Psoas muscle (tissue), 8 donors: ENCODE data around the gene KRT71. TPM values are rescaled to one million over a fixed set of nuclear protein-coding genes. Genes with fewer than 3 reads are reported as not detected.

Experiments
- ATAC-seq, 4 donors: fragments of 200-7000 bp; cut with Tn5 transposase; one replicate each; pipeline ENCODE4 v1.9.1; 2020; ENCODE audit warnings: moderate library complexity in 3 of 4, mild to moderate bottlenecking in 2 of 4
- DNase-seq, 2 donors: peaks; one replicate each; pipeline ENCODE4 v3.0.0-alpha.2; 2020
- H3K27ac ChIP-seq: fragments of 200-600 bp; one replicate; pipeline ENCODE4 v1.8.0; 2022
- H3K27me3 ChIP-seq, 3 donors: fragments of 200-600 bp in 1 of 3; one replicate each; pipeline versions ENCODE4 v1.6.1 to v1.8.0; 2013 to 2022; ENCODE audit warnings: low read length in 2 of 3, mild to moderate bottlenecking in 2 of 3, moderate library complexity in 1 of 3; ENCODE audit not compliant: insufficient read depth in 3 of 3
- H3K36me3 ChIP-seq, 2 donors: fragments of 200-600 bp in 1 of 2; one replicate each; pipeline versions ENCODE4 v1.6.1 to v1.8.0; 2013 to 2022; ENCODE audit warnings: low read depth in 1 of 2, mild to moderate bottlenecking in 1 of 2, moderate library complexity in 1 of 2; ENCODE audit not compliant: insufficient read depth in 1 of 2
- H3K4me1 ChIP-seq: fragments of 200-600 bp; one replicate; pipeline ENCODE4 v1.8.0; 2022
- H3K4me3 ChIP-seq: fragments of 200-600 bp; one replicate; pipeline ENCODE4 v1.8.0; 2022; ENCODE audit warnings: mild to moderate bottlenecking
- H3K9me3 ChIP-seq: fragments of 200-600 bp; one replicate; pipeline ENCODE4 v1.8.0; 2022
- CTCF ChIP-seq: fragments of 200-600 bp; IDR thresholded peaks from one replicate; pipeline ENCODE4 v1.8.0; 2022; ENCODE audit warnings: antibody characterized with exemption
- WGBS, 3 donors: extraction: QIAGEN DNeasy Blood & Tissue Kit; methylation state at CpG; one replicate each; pipeline versions ENCODE4 v1.1.6 to v1.1.7; 2013; 5-methylcytosine and 5-hydroxymethylcytosine counted together
- intact Hi-C, 2 donors: fragments of 100-400 bp; cut with DNase I; formaldehyde crosslinking; loops; one replicate each; pipeline versions ENCODE4 v1.11.0 to v1.14.2; 2022
- polyA plus RNA-seq, 3 donors: library from polyadenylated mRNA; stranded (reverse); fragments of 200-250 nt; gene quantifications; one replicate each; pipeline ENCODE4 v1.2.3, GENCODE V29; 2013
- total RNA-seq, 4 donors: library from RNA; stranded (reverse); fragmentation: NEBNext Ultra II Directional in 2 of 4; extraction: Animal tissue kit (Norgen Biotek cat#: 25700) in 2 of 4; gene quantifications; one replicate each; pipeline versions ENCODE4 v1.2.1 to v1.2.4, GENCODE V29; 2021 to 2023
- donor health status: healthy with polysubstance abuse.
- donor health status: DM: no; HTN: no; CAD: no; lungs with moderate emphysema.
- donor health status: Bipolar disorder and iron deficiency.
- donor health status: healthy.
- donor health status: DM: yes; HTN: yes; CAD: no.
- donor health status: DM: no; HTN: no; CAD: no.
- donor health status: DM: no; HTN: no; CAD: no.
- donor health status: DM: yes; HTN: yes; CAD: no.

Gene KRT71
- total and polyA plus RNA-seq, 7 donors, result not detected

- ATAC-seq, result no peak
- Histone ChIP-seq H3K4me1 (no peaks in the 10 kb centered on the region), H3K27ac (no peak overlapping the region), H3K27me3 (peaks cover 0 to 9% (median 2%) of the 10 kb centered on the region in 3 donors), H3K4me3 (no peak overlapping the region), H3K9me3 (no peaks in the 10 kb centered on the region), H3K36me3 (no peaks in the 10 kb centered on the region)
- intact Hi-C loops, result no loop called here
- no peak for TF ChIP-seq CTCF
- no peak for DNase-seq
- WGBS, 3 donors, result 52 to 76% (median 63%) methylated on average over 3 of the region's 3 CpGs
These were observed 33.6 kb downstream of the KRT71 start for GRCh38 chr12:52519387-52519703.

GRCh38 chr12:52518574-52519386 lies 34.2 kb downstream of the KRT71 start:
- TF ChIP-seq CTCF, result no peak
- H3K4me1 ChIP-seq, result no peaks in the 10 kb centered on the region
- intact Hi-C loops, result no loop called here
- no peaks in the 10 kb centered on the region for H3K9me3 ChIP-seq
- ATAC-seq (no peak), DNase-seq (no peak)
- 77 to 89% (median 84%) methylated on average over 8 of the region's 8 CpGs for WGBS, 3 donors
- no peak overlapping the region for H3K27ac ChIP-seq
- H3K27me3 ChIP-seq, result peaks cover 0 to 9% (median 2%) of the 10 kb centered on the region in 3 donors
- H3K4me3 ChIP-seq, result no peak overlapping the region
- H3K36me3 ChIP-seq, result no peaks in the 10 kb centered on the region

GRCh38 chr12:52517888-52518287 lies 35.1 kb downstream of the KRT71 start:
- no peak for ATAC-seq
- Histone ChIP-seq H3K36me3 (no peaks in the 10 kb centered on the region), H3K4me3 (no peak overlapping the region), H3K4me1 (no peaks in the 10 kb centered on the region), H3K27ac (no peak overlapping the region), H3K27me3 (peaks cover 0 to 8% (median 2%) of the 10 kb centered on the region in 3 donors), H3K9me3 (no peaks in the 10 kb centered on the region)
- intact Hi-C loops, result no loop called here
- no peak for TF ChIP-seq CTCF
- 93 to 95% (median 95%) methylated on average over 5 of the region's 5 CpGs for WGBS, 3 donors
- DNase-seq, result no peak

GRCh38 chr12:52517005-52517835 lies 35.7 kb downstream of the KRT71 start:
- Histone ChIP-seq H3K4me3 (no peak overlapping the region), H3K27me3 (peaks cover 0 to 2% (median 1%) of the 10 kb centered on the region in 3 donors), H3K4me1 (no peaks in the 10 kb centered on the region), H3K36me3 (no peaks in the 10 kb centered on the region), H3K9me3 (no peaks in the 10 kb centered on the region), H3K27ac (no peak overlapping the region)
- no peak for TF ChIP-seq CTCF
- DNase-seq, result no peak
- intact Hi-C loops, result no loop called here
- WGBS, 3 donors, result 96% methylated on average over 14 of the region's 14 CpGs
- ATAC-seq, result no peak
